ENCODE data around the gene POTEH.
"Not testable (repeated sequence)": the region's sequence is repeated elsewhere in the genome, so short reads cannot be mapped to it uniquely, and the experiment has no call there.

The POTEH gene

GRCh38 chr22:15738157-15738908, 48.5 kb downstream of the POTEH start:
- DNase-seq (ENCODE audit: low read depth in 2 of 2), result not testable (repeated sequence)

GRCh38 chr22:15738909-15739391, 49.1 kb downstream of the POTEH start:
- DNase-seq (ENCODE audit: low read depth in 2 of 2), result not testable (repeated sequence)

GRCh38 chr22:15747636-15748323, 58.0 kb downstream of the POTEH start:
- DNase-seq (ENCODE audit: low read depth in 2 of 2), result not testable (repeated sequence)

DNA sequence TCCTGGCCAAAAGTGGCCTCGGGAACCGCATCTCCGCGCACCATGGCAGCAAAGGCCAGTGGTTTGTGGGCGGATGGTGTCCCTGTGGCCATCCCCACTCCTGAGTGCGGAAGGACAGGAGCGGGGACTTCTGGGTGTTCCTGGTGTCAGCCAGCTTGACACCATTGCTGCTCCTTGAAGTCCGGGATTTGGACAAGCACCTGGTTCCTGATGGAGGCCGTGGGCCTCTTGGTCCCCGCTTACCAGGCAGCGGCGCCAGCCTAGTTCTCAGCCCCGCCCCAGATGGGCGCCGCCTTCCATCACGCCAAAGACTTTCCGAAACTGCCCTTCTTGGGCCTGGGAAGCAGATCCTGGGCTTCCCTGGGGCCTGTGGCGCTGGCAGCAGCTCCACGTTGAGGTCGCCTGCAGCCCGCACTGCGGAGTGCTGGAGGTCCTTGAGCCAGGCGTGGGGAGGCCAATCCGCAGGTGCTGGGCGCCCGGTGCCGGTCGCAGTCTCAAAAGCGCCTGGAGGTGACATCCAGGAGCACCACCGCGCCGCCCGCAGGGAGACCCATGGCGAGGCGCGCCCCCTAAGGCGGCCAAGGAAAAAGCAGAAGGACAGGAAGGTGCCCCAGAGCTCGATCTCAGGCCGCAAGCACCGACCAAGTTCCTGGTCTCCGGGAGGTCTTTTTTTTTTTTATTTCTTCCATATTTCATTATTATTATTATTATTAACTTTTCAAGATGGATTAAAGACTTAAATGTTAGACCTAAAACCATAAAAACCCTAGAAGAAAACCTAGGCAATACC, 59.5 kb downstream of the POTEH start:
- DNase-seq (ENCODE audit: low read depth in 2 of 2), result not testable (repeated sequence)

- not testable (repeated sequence) for DNase-seq (ENCODE audit: low read depth in 2 of 2)
Measured at GRCh38 chr22:15759443-15760097, 69.7 kb downstream of the POTEH start.

DNA sequence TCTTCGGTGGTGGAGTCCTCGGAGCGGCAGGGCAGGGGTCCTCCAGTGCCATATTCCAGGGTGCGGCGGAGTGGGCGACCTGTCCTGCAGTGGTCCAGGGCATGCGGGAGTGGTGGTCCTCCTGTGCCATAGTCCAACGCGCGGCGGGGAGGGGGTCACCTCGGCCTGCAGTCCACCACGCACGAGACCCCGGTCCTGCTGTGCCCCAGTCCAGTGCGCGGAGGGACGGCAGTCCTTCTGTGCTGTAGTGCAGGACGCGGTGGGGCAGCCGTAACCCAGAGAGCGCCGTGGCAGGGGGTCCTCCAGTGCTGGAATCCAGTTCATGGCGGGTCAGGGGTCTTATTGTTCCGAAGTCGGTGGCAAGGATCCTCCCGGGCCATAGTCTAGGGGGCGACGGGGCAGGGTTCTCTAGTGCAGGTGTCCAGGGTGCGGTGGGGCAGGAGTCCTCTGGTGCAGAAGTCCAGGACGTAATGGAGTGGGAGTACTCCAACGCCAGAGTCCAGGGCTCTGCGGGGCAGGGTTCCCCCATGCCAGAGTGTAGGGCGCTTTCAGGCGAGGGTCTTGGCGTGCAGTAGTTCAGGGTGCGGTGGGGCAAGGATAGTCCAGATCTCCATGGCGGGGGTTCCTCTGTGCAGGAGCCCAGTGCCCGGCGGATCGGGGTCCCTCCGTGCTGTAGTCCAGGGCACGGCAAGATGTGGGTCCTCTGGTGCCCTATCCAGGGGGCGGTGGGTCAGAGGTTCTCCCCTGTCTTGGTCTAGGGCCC, 70.7 kb downstream of the POTEH start:
- not testable (repeated sequence) for DNase-seq (ENCODE audit: low read depth in 2 of 2)

DNA sequence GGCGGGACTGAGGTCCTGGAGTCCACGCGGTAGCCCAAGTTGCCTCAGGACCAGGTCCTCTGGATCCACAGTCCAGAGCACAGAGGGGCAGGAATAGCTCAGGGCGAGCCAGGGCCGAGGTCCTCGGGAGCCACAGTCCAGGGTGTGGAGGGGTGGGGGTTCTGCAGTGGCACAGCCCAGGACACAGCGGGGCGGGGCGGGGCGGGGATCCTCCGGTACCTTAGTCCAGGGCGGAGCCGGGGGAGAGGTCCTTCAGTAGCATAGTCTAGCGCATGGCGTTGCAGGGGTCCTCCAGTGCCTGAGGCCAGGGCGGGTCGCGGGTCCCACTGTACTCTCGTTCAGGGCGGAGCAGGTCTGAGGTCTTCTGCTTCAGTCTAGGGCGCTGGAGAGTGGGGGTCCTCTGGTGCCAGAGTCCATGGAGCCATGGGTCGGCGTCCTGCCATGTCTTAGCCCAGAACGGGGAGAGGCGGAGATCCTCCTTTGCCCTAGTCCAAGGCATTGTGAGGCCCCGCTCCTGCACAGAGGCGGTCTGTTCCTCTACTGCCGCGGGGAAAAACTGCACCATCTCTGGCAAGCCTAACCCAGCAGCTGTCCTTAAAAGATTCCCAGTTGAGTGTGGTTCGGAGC, 71.4 kb downstream of the POTEH start:
- not testable (repeated sequence) for DNase-seq (ENCODE audit: low read depth in 2 of 2)

DNA sequence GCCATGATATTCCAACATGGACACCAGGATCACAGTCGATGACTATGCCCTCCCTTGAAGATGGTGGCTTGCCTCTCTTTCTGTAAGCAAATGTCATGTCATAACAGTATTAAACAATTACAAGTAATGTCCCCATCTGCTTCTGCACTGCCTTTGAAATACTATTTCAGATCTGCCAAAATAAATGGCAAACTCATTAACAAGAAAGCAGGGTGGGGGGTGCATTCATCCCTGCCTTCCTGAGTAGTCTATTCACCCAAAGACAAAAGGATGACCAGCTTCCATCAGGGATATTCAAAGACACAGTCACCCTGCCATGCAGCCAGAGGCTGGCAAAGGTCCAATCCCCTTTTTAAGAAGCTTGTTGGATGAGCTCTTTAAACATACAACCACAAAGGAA, 73.7 kb downstream of the POTEH start:
- DNase-seq (ENCODE audit: low read depth in 2 of 2), result not testable (repeated sequence)

Data from stimulated activated CD8-positive, alpha-beta memory T cell treated with anti-CD3 and anti-CD28 coated beads, Interleukin-7, amount 100 ng/mL, for 4 hours (primary cell).